GM21723 (cell line): ENCODE data around the gene MLLT10.
A peak's percentile ranks its signal among the peaks of the same experiment; 100 is the strongest.
"Not testable (repeated sequence)": the region's sequence is repeated elsewhere in the genome, so short reads cannot be mapped to it uniquely, and the experiment has no call there.

Experiments
- ATAC-seq: cut with Tn5 transposase; IDR thresholded peaks from one replicate; pipeline ENCODE4 v1.9.1; 2021; ENCODE audit warnings: mild to moderate bottlenecking, moderate library complexity; ENCODE audit not compliant: unreplicated experiment

The MLLT10 gene

GRCh38 chr10:21527598-21528235, 6.3 kb upstream of the MLLT10 start:
- no peak for ATAC-seq

- ATAC-seq = no peak
Measured at GRCh38 chr10:21528236-21529031, 5.6 kb upstream of the MLLT10 start.

DNA sequence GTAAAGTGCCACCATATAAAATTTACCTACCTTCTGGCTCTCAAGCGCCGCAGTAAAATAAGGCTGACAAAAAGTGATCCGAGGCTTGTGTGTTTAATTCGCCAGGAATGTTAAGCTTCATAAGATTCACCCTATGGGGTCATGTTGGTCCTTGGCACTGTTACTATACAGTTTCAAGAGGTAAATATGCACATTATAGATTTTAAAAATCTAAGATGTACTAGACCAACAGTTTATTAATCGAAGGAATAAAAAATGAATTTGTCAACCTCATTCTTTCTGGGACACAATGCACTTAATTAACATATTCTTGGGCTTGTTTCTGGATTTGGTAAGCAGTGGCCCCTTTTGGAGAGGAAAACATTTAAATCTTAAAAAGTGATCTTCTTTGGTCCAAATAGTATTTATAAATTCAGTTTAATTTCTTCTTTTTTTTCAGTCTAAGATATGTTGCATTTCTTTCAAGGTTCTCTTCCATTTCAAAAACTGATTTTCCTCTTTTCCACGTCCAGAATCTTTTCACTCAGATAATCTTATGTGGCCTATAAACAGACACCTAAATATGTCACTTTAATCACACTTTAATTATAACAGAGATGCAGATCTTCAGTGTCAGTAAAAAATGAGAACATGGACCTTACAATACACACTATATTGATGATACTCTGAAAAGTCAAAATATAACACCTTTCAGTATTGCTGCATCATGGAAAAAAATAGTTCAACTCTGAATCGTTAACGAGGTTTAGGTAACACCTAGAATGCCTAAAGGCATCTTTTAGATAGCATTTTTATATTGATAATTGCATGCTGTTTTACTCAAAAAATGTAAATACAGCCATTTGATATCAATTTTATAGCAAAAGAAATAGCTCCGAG, 4.8 kb upstream of the MLLT10 start:
- ATAC-seq = no peak

GRCh38 chr10:21530168-21530567, 3.9 kb upstream of the MLLT10 start:
- ATAC-seq = no peak

DNA sequence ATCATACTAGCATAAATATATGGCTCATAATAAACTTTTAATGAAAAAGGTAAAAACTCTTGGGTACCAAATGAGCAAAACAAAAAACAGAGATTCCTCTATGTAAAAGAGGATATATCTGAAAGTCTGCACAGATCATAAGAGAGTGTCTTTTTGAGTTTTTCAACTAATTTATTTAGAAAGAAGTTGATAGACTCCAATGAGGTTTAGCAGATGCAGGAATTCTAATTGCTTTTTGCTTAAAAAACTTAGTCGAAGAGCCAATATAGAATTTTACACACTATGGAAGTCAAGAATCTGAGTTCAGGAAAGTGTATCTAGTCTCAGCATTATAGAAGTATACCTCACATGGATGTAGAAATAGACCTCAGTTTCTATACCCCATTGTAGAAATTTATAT, 3.4 kb upstream of the MLLT10 start:
- ATAC-seq = no peak

- ATAC-seq = no peak
Measured at GRCh38 chr10:21531164-21531563, 2.9 kb upstream of the MLLT10 start.

GRCh38 chr10:21532694-21533466, 1.2 kb upstream of the MLLT10 start:
- ATAC-seq = no peak

DNA sequence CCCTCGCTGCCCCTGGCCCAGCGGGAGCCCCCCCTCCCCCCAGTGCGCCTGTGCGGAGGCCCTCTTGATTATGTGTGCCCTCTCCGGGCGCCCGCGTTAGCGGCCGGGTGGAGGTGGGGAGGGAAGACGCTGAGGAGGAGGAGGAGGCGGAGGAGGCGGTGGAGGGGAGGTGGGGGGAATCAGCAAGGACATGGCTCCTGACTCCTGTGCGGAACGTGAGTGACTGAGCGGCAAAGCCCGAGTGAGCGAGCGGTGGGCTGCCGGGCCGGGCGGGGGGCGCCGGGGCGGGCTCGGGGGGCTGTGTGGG, 201 bp downstream of the MLLT10 start:
- no peak for ATAC-seq

DNA sequence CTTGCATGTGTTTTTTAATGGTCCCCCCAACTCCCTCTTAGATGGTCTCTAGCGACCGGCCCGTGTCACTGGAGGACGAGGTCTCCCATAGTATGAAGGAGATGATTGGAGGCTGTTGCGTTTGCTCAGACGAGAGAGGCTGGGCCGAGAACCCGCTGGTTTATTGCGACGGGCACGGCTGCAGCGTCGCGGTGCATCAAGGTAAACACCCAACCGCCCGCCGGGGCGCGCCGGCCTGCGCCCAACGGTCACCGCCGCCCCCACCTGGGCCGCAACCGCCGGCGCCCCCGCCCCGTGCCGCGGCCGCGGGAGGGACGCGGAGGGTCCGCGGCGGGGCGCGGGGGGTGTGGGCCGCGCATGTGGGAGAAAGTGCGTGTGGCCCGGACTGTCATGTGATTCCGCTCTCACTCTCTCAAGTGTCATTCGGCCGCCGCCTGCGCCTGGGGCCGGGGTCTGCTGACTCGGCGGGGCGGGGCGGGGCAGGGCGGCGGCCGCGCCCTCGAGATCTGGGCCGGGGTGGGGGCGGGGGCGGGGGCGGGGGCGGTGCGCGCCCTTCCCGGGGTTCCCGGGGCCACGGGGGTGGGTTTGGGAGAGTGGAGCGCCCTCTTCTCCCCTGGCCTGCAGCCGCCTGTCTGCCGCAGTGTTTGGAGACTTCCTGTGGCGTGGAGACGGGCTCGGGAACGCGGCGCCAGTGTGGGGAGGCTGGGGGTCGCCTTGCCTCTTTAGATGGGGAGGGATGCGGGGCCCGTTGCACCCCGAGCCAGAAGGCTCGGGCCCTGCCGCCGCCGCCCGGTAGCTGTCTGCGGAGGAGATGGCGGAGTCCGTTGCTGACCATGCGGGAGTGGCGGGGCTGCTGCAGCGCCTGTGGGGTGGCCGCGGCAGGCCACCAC, 817 bp downstream of the MLLT10 start:
- peak; percentile 30 for ATAC-seq

DNA sequence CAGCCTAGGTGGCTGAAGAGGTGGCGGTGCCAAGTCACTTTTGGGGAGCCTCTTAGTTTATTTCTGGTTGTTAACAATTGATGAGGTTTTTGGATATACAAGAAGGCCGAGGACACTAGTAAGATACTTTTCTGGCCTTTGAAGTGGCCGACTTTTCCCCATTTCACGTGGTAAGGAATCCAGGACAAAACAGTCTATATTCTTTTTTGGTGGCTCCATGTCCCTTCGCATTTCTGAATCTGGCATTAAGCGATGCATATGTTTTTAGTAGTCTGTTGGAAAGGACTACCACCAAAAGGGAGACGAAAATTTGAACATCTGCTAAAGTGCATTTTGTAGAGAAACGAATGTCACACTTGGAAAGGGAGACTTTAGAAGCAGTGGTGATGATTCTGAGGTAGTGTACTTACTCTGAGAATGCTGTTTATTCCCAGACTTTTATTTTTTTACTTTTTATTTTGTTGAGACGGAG, 1.5 kb downstream of the MLLT10 start:
- ATAC-seq = no peak

- ATAC-seq = not testable (repeated sequence)
Measured at GRCh38 chr10:21535976-21536375, 1.9 kb downstream of the MLLT10 start.

GRCh38 chr10:21536874-21537273, 2.8 kb downstream of the MLLT10 start:
- no peak for ATAC-seq

DNA sequence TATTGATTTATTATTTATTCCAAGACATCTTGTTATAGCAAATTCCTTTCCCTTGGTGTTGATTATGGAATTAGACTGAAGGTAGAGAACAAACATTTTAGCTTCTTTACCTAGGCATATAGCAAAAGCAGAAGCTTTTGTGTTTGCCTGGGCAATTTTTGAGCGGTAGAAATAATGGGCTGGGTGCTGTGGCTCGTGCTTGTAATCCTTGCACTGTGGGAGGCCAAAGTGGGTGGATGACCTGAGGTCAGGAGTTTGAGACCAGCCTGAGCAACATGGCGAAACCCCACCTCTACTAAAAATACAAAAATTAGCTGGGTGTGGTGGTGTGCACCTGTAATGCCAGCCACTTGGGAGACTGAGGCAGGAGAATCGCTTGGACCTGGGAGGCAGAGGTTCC, 6.7 kb downstream of the MLLT10 start:
- ATAC-seq = not testable (repeated sequence)

GRCh38 chr10:21547246-21547645, 13.2 kb downstream of the MLLT10 start:
- ATAC-seq = no peak

- ATAC-seq = no peak
Measured at GRCh38 chr10:21552638-21553037, 18.6 kb downstream of the MLLT10 start.

DNA sequence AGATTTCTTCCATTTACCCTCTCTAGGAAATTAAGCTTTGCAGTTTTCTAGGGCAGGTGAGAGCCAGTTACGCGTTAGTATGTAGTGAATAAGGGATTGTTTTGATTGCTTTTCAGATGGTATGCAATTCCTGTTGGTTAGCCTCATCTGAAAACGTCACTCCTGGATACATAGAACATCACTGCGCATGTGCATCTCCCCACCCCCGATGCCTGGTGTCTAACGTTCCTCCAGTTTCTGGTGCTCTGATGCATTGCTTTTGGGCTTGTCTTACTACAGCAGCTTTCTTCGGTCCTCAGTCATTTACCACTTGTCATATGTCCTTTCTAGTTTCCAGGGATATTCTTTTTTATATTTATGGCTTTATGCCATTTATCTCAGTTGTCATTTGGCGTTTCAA, 22.5 kb downstream of the MLLT10 start:
- ATAC-seq = no peak

GRCh38 chr10:21558984-21559383, 25.0 kb downstream of the MLLT10 start:
- ATAC-seq = not testable (repeated sequence)

GRCh38 chr10:21570761-21571521, 36.9 kb downstream of the MLLT10 start:
- ATAC-seq = no peak

DNA sequence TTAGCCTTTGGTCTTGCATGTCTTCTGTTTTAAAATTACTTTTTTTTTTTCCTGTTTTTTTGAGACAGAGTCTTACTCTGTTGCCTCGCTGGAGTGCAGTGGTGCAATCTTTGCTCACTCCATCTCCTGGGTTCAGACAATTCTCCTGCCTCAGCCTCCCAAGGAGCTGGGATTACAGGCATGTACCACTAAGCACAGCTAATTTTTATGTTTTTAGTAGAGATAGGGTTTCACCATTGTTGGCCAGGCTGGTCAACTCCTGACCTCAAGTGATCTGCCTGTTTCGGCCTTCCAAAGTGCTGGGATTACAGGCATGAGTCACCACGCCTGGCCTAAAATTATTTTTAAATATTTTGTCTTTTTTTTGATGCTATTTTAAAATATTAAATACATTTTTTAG, 38.5 kb downstream of the MLLT10 start:
- ATAC-seq = no peak
